Lower lobe of right lung (tissue), 2 donors: ENCODE results near the gene NXN. TPM values are rescaled to one million over a fixed set of nuclear protein-coding genes. Genes with fewer than 3 reads are reported as not detected.

Source experiments
- ATAC-seq, 2 donors: fragments of 200-7000 bp; cut with Tn5 transposase; one replicate each; pipeline ENCODE4 v1.9.1; 2020 to 2022; ENCODE audit warnings: mild to moderate bottlenecking in 2 of 2, moderate library complexity in 2 of 2
- DNase-seq: peaks from one replicate; pipeline ENCODE4 v3.0.0-alpha.2; 2020
- H3K27ac ChIP-seq: fragments of 200-600 bp; one replicate; pipeline ENCODE4 v1.8.0; 2022
- H3K27me3 ChIP-seq: fragments of 200-600 bp; one replicate; pipeline ENCODE4 v1.8.0; 2022; ENCODE audit warnings: low read depth
- H3K36me3 ChIP-seq: fragments of 200-600 bp; one replicate; pipeline ENCODE4 v1.8.0; 2022; ENCODE audit warnings: mild to moderate bottlenecking
- H3K4me1 ChIP-seq: fragments of 200-600 bp; one replicate; pipeline ENCODE4 v1.8.0; 2022
- H3K4me3 ChIP-seq: fragments of 200-600 bp; one replicate; pipeline ENCODE4 v1.8.0; 2022; ENCODE audit warnings: mild to moderate bottlenecking
- H3K9me3 ChIP-seq: fragments of 200-600 bp; one replicate; pipeline ENCODE4 v1.8.0; 2022
- CTCF ChIP-seq: fragments of 200-600 bp; IDR thresholded peaks from one replicate; pipeline ENCODE4 v1.8.0; 2022; ENCODE audit warnings: antibody characterized with exemption, mild to moderate bottlenecking
- intact Hi-C: fragments of 100-400 bp; cut with DNase I; formaldehyde crosslinking; loops from one replicate; pipeline ENCODE4 v1.11.0; 2022
- long read RNA-seq: library from polyadenylated mRNA; unstranded; transcript quantifications from one replicate; pipeline ENCODE4 v2.0.0, GENCODE V29; 2021
- total RNA-seq: library from RNA; stranded (reverse); fragmentation: NEBNext Ultra II Directional; extraction: Animal tissue kit (Norgen Biotek cat#: 25700); gene quantifications from one replicate; pipeline ENCODE4 v1.2.1, GENCODE V29; 2021
- donor health status: DM: no; HTN: yes; CAD: no; lungs with severe emphysema.

Gene NXN
- 42.6 TPM for total RNA-seq
- long read RNA-seq, transcript NXN-201 (8 exons, 3,036 nt), result major isoform, 48 of 104 reads
- long read RNA-seq, partial matches to known transcripts, result 13 of 104 reads
- long read RNA-seq, other reads (novel, unspliced or antisense), result 40 of 104 reads

DNA sequence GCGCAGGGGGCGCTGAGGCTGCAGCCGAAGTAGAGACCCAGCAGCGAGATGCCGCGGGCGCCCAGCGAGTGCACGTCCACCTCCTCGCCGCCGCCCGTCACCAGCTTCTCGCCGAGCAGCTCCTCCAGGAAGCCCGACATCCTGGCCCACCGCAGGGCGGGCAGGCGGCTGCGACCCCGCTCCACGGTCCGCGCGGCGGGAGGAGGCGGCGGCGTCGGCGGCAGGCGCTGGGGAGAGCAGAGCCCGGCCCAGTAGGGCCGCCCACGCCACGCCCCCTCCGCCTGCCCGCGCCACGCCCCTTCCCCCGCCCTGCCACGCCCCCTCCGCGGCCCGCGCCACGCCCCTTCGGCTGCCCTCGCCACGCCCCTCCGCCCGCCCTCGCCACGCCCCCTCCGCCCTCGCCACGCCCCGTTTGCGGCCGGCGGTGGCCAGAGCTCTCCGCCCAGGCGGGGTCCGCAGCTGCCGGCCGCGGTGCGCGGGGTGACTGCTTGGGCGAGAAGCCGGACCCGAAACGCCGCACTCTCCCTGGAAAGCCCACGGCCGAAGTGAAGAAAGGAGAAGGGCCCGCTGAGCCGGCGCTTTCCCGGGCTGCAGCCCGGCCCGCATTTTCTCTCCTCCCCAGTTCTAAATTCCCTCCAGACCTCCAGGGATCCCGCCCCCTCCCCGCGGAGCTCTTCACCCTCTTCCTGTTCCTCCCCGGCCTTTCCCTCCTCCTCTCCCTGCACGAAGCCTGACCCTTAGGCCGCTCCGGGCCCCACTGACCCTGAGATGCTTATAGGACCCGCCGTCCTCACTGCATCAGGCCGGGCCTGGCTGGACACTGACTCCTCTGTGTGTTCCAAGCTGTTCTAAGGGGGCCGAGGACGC lies at the start of gene NXN:
Gene NXN (minus strand): TSS at position 238 of the 867 bp plus-strand sequence.
- Histone ChIP-seq H3K9me3 (no peaks in the 10 kb centered on the region), H3K36me3 (no peaks in the 10 kb centered on the region), H3K27me3 (no peaks in the 10 kb centered on the region), H3K4me3 (peak within 1 kb of the TSS; percentile 72), H3K27ac (peak within 1 kb of the TSS; percentile 74), H3K4me1 (peaks cover 48% of the 10 kb centered on the region)
- intact Hi-C loops, result no loop called here
- peak; percentile 8 for TF ChIP-seq CTCF
- peak; percentile 95 to 98 for ATAC-seq
- peak; percentile 89 for DNase-seq

GRCh38 chr17:1027044-1027443 lies 47.5 kb upstream of the NXN start:
- Histone ChIP-seq H3K27me3 (no peaks in the 10 kb centered on the region), H3K27ac (no peak overlapping the region), H3K9me3 (no peaks in the 10 kb centered on the region), H3K36me3 (peaks cover 33% of the 10 kb centered on the region), H3K4me3 (no peak overlapping the region), H3K4me1 (peaks cover 9% of the 10 kb centered on the region)
- intact Hi-C loops, result no loop called here
- TF ChIP-seq CTCF, result no peak
- ATAC-seq, result no peak
- no peak for DNase-seq

DNA sequence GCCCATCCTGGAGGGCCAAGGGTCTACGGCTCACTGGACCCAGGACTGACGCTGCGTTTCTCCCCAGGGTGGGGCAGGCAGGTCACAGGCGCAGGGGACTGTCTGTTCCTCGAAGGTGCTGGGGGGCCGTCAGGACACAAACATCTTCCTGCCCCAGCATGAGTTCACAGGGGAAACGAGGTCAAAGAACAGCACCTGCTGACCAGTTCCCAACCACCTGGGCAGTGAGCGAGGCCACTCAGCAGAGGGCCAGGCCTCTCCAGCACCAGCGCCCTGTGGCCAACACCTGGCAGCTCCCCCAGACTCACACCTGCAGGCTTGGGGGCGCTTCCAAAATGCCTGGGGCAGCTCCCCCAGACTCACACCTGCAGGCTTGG lies 47.0 kb upstream of the NXN start:
- Histone ChIP-seq H3K4me3 (no peak overlapping the region), H3K9me3 (no peaks in the 10 kb centered on the region), H3K27ac (no peak overlapping the region), H3K36me3 (peaks cover 33% of the 10 kb centered on the region), H3K4me1 (peaks cover 9% of the 10 kb centered on the region), H3K27me3 (no peaks in the 10 kb centered on the region)
- ATAC-seq (no peak), DNase-seq (no peak)
- intact Hi-C loops, result no loop called here
- TF ChIP-seq CTCF, result no peak

- DNase-seq, result no peak
- H3K4me3 ChIP-seq, result no peak overlapping the region
- H3K27ac ChIP-seq, result no peak overlapping the region
- H3K9me3 ChIP-seq, result no peaks in the 10 kb centered on the region
- H3K4me1 ChIP-seq, result peaks cover 8% of the 10 kb centered on the region
- TF ChIP-seq CTCF, result no peak
- ATAC-seq, result no peak
- no peaks in the 10 kb centered on the region for H3K27me3 ChIP-seq
- intact Hi-C loops, result no loop called here
- H3K36me3 ChIP-seq, result peaks cover 32% of the 10 kb centered on the region
These were observed 46.4 kb upstream of the NXN start for GRCh38 chr17:1025733-1026598.

DNA sequence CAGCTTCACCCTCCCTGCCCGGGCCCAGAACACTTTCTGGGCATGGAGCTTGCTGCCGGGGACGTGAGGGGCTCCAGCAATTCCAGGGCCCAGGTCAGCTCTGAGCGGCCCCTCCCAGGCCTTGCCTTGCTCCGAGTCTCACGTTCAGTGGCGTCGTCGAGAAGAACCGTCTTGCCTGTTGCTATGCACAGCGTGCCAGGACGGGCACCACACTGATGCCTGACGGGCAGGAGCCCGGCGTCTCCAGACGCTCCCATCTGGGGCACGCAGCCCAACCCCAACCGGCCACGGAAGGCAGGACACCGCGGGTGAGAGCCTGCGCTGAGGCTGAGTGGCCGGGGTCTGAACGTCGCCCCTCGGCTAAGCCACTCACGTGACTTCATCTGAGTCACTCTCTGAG lies 44.5 kb upstream of the NXN start:
- intact Hi-C loops, result no loop called here
- ATAC-seq (no peak), DNase-seq (no peak)
- no peak overlapping the region for H3K4me3 ChIP-seq
- peaks cover 31% of the 10 kb centered on the region for H3K36me3 ChIP-seq
- no peaks in the 10 kb centered on the region for H3K9me3 ChIP-seq
- H3K27me3 ChIP-seq, result no peaks in the 10 kb centered on the region
- H3K27ac ChIP-seq, result no peak overlapping the region
- TF ChIP-seq CTCF, result no peak
- peaks cover 5% of the 10 kb centered on the region for H3K4me1 ChIP-seq
